Measurements from ENCODE around the gene TRIM24.

TRIM24 gene

DNA sequence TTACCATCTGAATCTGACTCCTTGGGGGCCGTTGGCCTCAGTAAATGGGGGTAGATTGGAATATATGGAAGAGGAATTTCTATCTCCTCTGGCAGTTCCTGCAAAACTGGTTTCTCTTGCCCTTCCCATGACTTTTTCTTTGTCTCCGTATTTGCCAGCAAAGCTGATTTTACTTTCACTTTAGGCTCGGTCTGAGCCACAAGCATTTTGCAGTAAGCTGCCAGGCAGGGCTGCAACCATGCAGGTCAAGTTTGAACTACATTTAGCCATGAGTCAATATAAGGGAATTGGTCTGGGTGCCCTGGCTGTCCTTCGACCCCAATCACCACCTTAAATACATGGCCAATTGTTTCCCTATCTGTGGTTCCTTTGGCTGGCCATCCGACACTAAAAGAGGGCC is 104.3 kb downstream of the TRIM24 start:
- TF ChIP-seq, protein P1, sequence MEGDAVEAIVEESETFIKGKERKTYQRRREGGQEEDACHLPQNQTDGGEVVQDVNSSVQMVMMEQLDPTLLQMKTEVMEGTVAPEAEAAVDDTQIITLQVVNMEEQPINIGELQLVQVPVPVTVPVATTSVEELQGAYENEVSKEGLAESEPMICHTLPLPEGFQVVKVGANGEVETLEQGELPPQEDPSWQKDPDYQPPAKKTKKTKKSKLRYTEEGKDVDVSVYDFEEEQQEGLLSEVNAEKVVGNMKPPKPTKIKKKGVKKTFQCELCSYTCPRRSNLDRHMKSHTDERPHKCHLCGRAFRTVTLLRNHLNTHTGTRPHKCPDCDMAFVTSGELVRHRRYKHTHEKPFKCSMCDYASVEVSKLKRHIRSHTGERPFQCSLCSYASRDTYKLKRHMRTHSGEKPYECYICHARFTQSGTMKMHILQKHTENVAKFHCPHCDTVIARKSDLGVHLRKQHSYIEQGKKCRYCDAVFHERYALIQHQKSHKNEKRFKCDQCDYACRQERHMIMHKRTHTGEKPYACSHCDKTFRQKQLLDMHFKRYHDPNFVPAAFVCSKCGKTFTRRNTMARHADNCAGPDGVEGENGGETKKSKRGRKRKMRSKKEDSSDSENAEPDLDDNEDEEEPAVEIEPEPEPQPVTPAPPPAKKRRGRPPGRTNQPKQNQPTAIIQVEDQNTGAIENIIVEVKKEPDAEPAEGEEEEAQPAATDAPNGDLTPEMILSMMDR (IDR thresholded peaks at IDR 0.05) = no peak
- H3K4me3 Mint-ChIP-seq = no peak overlapping the region
- H3K9me3 Mint-ChIP-seq = peaks cover 70% of the 10 kb centered on the region
- no peak for DNase-seq
- peaks cover 98% of the 10 kb centered on the region for H3K36me3 Mint-ChIP-seq (ENCODE audit: low read depth)
- no peak overlapping the region for H3K27ac Mint-ChIP-seq
- H3K27me3 Mint-ChIP-seq (ENCODE audit: low read depth, poor library complexity) = no peaks in the 10 kb centered on the region
- no peaks in the 10 kb centered on the region for H3K4me1 Mint-ChIP-seq

DNA sequence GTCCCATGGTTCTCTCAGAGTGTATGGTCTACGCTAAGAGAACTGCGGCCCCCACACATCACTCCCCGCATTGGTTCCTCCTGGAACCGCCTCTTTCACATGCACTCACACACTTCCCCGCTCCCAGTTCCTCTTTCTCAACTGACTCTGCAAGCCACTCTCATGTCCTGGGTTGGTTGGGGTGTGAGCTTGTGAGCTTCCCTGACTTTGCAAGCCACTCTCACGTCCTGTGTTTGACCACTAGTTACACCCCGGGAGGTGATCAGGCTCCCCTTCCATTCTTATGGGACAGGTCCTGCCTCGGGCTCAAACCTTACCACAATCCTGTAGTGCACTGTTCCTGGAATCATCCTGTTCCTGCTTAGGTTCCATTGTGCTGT is 105.0 kb downstream of the TRIM24 start:
- no peak for DNase-seq
- no peaks in the 10 kb centered on the region for H3K27me3 Mint-ChIP-seq (ENCODE audit: low read depth, poor library complexity)
- peaks cover 98% of the 10 kb centered on the region for H3K36me3 Mint-ChIP-seq (ENCODE audit: low read depth)
- TF ChIP-seq, protein P1 (IDR thresholded peaks at IDR 0.05) = no peak
- peaks cover 69% of the 10 kb centered on the region for H3K9me3 Mint-ChIP-seq
- no peak overlapping the region for H3K4me3 Mint-ChIP-seq
- no peaks in the 10 kb centered on the region for H3K4me1 Mint-ChIP-seq
- no peak overlapping the region for H3K27ac Mint-ChIP-seq

DNA sequence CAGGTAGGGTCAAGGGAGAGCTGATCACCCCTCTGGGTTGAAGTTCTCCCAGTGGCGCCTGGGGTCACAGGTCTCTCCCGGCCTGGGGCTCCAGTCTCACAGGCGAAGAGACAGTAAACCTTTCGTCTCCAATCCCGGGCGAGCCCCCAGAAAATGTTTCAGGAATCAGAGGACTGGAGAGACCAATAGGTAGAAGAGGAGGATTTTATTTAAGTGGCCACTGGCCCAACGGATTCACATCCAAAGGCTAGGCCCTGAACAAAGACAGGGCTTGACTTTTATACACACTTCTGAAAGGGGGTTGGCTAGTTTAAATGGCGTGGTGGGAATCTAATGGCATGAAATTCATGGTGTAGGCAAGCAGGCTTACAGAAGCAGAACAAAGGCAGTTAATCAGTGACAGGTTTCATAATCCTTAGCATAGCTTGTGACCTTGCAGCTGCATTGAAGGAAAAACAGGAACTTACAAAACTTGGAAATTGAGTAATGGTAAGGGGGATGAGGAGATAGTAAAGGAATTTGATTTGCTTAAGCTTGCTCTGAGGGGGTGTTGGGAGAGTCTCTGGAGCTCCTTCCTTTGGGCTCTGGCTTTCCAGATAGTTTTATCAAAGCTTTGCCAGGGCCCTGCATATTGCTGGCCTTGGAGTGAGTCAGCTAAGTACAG is 105.5 kb downstream of the TRIM24 start:
- Mint-ChIP-seq H3K4me1 (no peaks in the 10 kb centered on the region), H3K27me3 (ENCODE audit: low read depth, poor library complexity) (no peaks in the 10 kb centered on the region), H3K9me3 (peaks cover 64% of the 10 kb centered on the region), H3K4me3 (no peak overlapping the region), H3K27ac (no peak overlapping the region), H3K36me3 (ENCODE audit: low read depth) (peaks cover 98% of the 10 kb centered on the region)
- TF ChIP-seq, protein P1 (IDR thresholded peaks at IDR 0.05) = no peak
- no peak for DNase-seq

DNA sequence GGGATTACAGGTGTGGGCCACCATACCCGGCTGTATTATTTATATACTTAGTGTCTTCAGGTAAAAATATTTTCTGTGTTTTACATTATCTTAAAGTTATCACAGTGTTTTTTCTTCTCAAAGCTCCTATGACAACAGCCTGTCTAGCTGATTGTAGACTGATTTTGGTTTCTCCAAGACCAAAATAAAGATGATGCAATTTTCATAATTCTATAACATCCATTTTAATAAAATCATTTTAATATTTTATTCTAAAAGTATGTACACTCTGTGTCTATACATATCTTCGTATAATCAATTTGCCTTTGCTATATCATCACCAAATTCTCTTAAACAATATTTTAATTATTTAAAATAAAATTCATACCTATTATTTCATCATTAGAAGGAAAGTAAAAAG is 108.6 kb downstream of the TRIM24 start:
- Mint-ChIP-seq H3K36me3 (ENCODE audit: low read depth) (peaks cover 89% of the 10 kb centered on the region), H3K9me3 (peaks cover 40% of the 10 kb centered on the region), H3K4me3 (no peak overlapping the region), H3K27ac (no peak overlapping the region), H3K27me3 (ENCODE audit: low read depth, poor library complexity) (no peaks in the 10 kb centered on the region), H3K4me1 (no peaks in the 10 kb centered on the region)
- TF ChIP-seq, protein P1 (IDR thresholded peaks at IDR 0.05) = no peak
- no peak for DNase-seq

DNA sequence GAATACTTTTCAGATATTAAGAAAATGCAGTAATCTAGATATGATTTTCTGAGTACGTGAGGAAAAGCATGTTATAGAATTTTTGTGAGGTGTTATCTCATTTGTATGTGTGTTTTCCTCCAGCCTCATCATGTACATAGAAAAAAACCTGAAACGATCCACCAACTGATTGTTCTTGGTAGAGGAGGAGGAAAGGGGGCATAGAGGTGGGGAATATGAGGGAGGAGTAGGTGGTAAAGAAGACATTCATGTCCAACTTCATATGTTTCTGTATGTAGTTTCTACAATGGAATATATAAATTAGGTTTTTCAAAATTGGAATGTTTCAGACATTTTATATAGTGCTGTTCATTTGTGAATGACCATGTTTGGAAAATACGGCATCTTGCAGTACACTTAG is 109.4 kb downstream of the TRIM24 start:
- Mint-ChIP-seq H3K4me1 (no peaks in the 10 kb centered on the region), H3K27me3 (ENCODE audit: low read depth, poor library complexity) (no peaks in the 10 kb centered on the region), H3K9me3 (peaks cover 33% of the 10 kb centered on the region), H3K27ac (no peak overlapping the region), H3K4me3 (no peak overlapping the region), H3K36me3 (ENCODE audit: low read depth) (peaks cover 89% of the 10 kb centered on the region)
- DNase-seq = no peak
- TF ChIP-seq, protein P1 (IDR thresholded peaks at IDR 0.05) = no peak

DNA sequence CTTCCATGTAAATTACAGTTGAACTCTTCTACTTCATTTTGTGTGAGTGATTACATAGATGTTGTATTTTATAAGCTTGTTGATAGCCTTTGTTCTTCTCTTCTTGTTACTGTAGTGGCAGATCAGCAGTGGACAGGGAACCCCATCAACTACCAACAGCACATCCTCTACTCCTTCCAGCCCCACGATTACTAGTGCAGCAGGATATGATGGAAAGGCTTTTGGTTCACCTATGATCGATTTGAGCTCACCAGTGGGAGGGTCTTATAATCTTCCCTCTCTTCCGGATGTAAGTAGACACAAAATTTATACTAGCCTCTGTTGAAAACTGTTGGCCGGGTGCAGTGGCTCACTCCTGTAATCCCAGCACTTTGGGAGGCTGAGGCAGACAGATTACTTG is 110.7 kb downstream of the TRIM24 start:
- Mint-ChIP-seq H3K27me3 (ENCODE audit: low read depth, poor library complexity) (no peaks in the 10 kb centered on the region), H3K36me3 (ENCODE audit: low read depth) (peaks cover 81% of the 10 kb centered on the region), H3K9me3 (peaks cover 20% of the 10 kb centered on the region), H3K27ac (no peak overlapping the region), H3K4me3 (no peak overlapping the region), H3K4me1 (no peaks in the 10 kb centered on the region)
- DNase-seq = no peak
- TF ChIP-seq, protein P1 (IDR thresholded peaks at IDR 0.05) = no peak
